ENCODE measurements around the gene ABLIM2. TPM values are rescaled to one million over a fixed set of nuclear protein-coding genes. Genes with fewer than 3 reads are reported as not detected.

Gene ABLIM2
- total and polyA plus RNA-seq, 2 of the 8 experiments (the other 6 are each of a cell fraction or from before 2014, with no cell fraction given): 2.8 to 3.0 TPM

DNA sequence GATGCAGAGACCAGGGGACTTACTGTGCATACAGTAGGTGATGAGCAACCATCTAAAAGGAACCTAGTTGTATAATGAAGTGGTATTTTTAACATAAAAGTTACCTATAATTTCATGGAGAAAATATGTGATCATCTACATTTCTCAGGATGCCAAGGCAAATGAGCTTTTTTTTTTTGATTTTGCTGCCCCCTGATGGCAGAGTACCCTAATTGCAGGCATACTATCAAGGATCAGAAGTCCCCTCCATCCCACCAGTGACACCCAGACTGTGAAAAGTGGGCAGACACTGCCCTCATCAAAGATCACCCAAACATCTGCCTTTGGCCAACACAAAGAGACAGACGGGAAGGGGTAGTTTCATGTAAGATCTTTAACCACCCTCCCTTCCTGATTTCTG lies 9.6 kb upstream of the ABLIM2 start:
- ChIA-PET CTCF (ENCODE audit: partially characterized antibody) (interaction anchor here (0.6 to 3.2 kb wide), 25 partner anchors 8 to 483 kb away, joined by 3 to 20 read pairs (median 3); no protein-coding TSS in a partner anchor), POLR2A (ENCODE audit: partially characterized antibody) (interaction anchor here (0.6 kb wide), 1 partner anchor 477 kb away, joined by 5 read pairs; no protein-coding TSS in a partner anchor)
- Histone ChIP-seq H4K91ac (replicated peaks; ENCODE audit: insufficient read length, low read length) (no peak overlapping the region), H2BK15ac (ENCODE audit: low read length) (no peak overlapping the region), H3K4me3 (ENCODE audit: extremely low read depth in 1 of 4, insufficient read depth in 2 of 4, low read depth in 3 of 4, low read length in 4 of 4) (no peak overlapping the region), H2AFZ (ENCODE audit: low read length) (no peak overlapping the region), H4K20me1 (replicated peaks in 1 of 2; ENCODE audit: control insufficient read depth in 1 of 2, insufficient read depth in 2 of 2, low read length in 2 of 2) (peaks cover 0 to 5% of the 10 kb centered on the region in 2 experiments), H3K14ac (ENCODE audit: insufficient read length) (no peak overlapping the region), H4K8ac (ENCODE audit: extremely low read depth, insufficient read depth, low read length) (no peak overlapping the region), H3K27ac (ENCODE audit: low read depth, low read length) (no peak overlapping the region), H3K56ac (replicated peaks; ENCODE audit: insufficient read length, low read depth, low read length) (no peak overlapping the region), H3K23me2 (ENCODE audit: low read depth, low read length) (peaks cover 11% of the 10 kb centered on the region; the same call in 1 of the 2 replicates), H3K79me1 (ENCODE audit: low read depth, low read length) (no peaks in the 10 kb centered on the region), H3K9me3 (ENCODE audit: insufficient read depth in 2 of 2, low read depth in 1 of 2, low read length in 1 of 2) (peaks cover 9 to 13% of the 10 kb centered on the region in 2 experiments), H2AK5ac (ENCODE audit: low read depth, low read length) (no peak overlapping the region), H2BK12ac (ENCODE audit: low read depth, low read length) (no peak overlapping the region), H3K4me2 (ENCODE audit: insufficient read depth in 1 of 2, low read depth in 2 of 2, low read length in 2 of 2) (no peak overlapping the region), H4K5ac (ENCODE audit: insufficient read length, low read depth, low read length) (no peak overlapping the region), H3K27me3 (replicated peaks in 1 of 4; ENCODE audit: control insufficient read depth in 3 of 4, extremely low read depth in 1 of 4, insufficient read depth in 3 of 4, low read length in 3 of 4) (no peaks in the 10 kb centered on the region; a peak in 1 of 7 replicates), H3K9ac (replicated peaks in 1 of 4; ENCODE audit: extremely low read depth in 1 of 4, low read depth in 3 of 4, low read length in 3 of 4) (no peak overlapping the region), H3K4ac (replicated peaks; ENCODE audit: insufficient read length, low read depth, low read length) (no peak overlapping the region), H3K18ac (ENCODE audit: extremely low read depth, low read length) (no peak overlapping the region), H3K79me2 (ENCODE audit: control insufficient read depth in 1 of 2, insufficient read depth in 2 of 2, low read length in 2 of 2) (no peaks in the 10 kb centered on the region), H3K23ac (ENCODE audit: insufficient read length) (no peak overlapping the region), H3K36me3 (ENCODE audit: control insufficient read depth in 2 of 4, insufficient read depth in 4 of 4, low read length in 3 of 4) (no peaks in the 10 kb centered on the region), H2BK5ac (ENCODE audit: low read depth, low read length) (no peak overlapping the region), H2BK120ac (replicated peaks; ENCODE audit: low read depth, low read length) (no peak overlapping the region), H3K4me1 (replicated peaks in 1 of 4; ENCODE audit: control insufficient read depth in 3 of 4, insufficient read depth in 4 of 4, low read length in 3 of 4) (no peaks in the 10 kb centered on the region), H2BK20ac (ENCODE audit: low read length) (no peak overlapping the region)
- WGBS, 2 experiments (ENCODE audit: extremely low coverage in 1 of 2, insufficient coverage in 1 of 2, insufficient read length in 1 of 2, insufficient replicate concordance in 2 of 2, low coverage in 1 of 2, low lambda C conversion rate in 2 of 2, missing lambda C conversion rate in 1 of 2): 100% methylated on average over 1 of the region's 1 CpG; no CpG with 5 or more reads in 1 of the 2 experiments
- DNase-seq (ENCODE audit: low read depth in 1 of 2, low spot score in 2 of 2) (no peak), FAIRE-seq (no peak)
- TF ChIP-seq RAD21 (IDR thresholded peaks at IDR 0.05 in 1 of 2, conservative IDR thresholded peaks at IDR 0.05 in 1 of 2; ENCODE audit: low read depth in 2 of 2, low read length in 2 of 2): peak; percentile 29 to 37; a peak in 2 of 4 replicates

Data from H1 (cell line).